ENCODE results near the gene ZNF697.
A peak's percentile ranks its signal among the peaks of the same experiment; 100 is the strongest.

ZNF697 gene

GRCh38 chr1:119675349-119676345, 27.6 kb upstream of the ZNF697 start:
- DNase-seq (ENCODE audit: insufficient read length, low spot score), result peak; percentile 55
- peak; percentile 98 for FAIRE-seq
- no peak for TF ChIP-seq POLR2A (IDR thresholded peaks at IDR 0.05; ENCODE audit: low read depth, low read length)

DNA sequence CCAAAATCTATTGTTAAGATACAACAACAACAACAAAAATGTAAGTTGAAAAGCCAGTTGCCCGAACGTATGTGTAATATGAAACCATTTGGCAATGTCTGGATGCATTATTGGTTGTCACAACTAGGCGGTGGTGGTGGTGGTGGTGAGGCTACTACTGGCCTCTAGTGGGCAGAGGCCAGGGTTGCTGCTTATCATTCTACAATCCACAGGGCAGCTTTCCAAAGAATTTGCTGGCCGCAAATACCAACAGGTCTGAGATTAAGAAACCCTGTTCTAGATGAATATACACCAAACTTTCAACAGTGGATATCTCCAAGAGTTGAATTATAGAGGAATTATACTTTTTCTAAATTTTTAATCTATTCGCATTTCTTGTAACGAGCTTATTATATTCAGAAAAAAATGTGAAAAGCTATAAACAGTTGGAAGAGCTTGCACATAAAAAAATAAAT, 26.8 kb upstream of the ZNF697 start:
- DNase-seq (ENCODE audit: insufficient read length, low spot score), result no peak
- TF ChIP-seq POLR2A (IDR thresholded peaks at IDR 0.05; ENCODE audit: low read depth, low read length), result no peak
- no peak for FAIRE-seq

DNA sequence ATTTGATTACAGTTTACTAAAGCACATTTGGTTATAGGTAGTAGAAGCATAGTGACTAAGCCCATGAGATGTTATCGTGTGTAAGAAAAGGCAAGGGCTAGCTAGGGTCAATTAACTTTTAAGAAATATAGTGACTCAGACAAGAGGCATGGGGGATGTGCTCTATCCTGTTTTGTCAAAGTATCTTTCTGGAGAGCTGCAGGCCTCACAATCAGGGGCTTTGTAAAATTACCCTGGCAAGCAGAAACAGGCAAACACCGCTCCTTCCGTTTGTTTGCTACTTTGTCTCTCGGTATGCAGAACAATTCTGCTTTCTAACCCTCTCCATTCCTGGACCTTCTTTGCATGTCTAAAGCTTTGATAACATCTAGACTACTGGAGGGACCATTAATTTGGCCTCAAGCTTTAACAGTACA, 26.1 kb upstream of the ZNF697 start:
- FAIRE-seq (no peak), DNase-seq (ENCODE audit: insufficient read length, low spot score) (no peak)
- TF ChIP-seq POLR2A (IDR thresholded peaks at IDR 0.05; ENCODE audit: low read depth, low read length), result no peak

GRCh38 chr1:119673171-119673940, 25.3 kb upstream of the ZNF697 start:
- no peak for DNase-seq (ENCODE audit: insufficient read length, low spot score)
- FAIRE-seq, result peak; percentile 30
- TF ChIP-seq POLR2A (IDR thresholded peaks at IDR 0.05; ENCODE audit: low read depth, low read length), result no peak

DNA sequence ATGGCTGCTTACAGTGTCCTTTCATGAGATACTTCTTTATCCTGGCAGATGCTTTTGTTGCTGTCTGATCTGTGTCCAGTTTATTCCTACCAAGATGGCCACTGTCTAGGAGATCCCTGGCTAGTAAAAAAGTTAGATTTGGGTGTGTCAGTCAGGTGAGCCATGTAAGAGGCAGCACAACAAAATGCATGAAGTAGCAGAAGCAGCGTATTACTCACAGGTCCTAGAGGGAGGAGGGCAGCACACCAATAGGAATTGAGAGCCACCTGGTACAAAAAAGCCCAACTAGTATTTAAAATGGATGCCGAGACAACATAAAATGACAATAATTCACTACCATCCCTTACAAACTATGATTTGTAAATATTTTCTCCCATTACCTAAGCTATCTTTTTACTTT, 22.8 kb upstream of the ZNF697 start:
- TF ChIP-seq POLR2A (IDR thresholded peaks at IDR 0.05; ENCODE audit: low read depth, low read length), result no peak
- FAIRE-seq, result no peak
- DNase-seq (ENCODE audit: insufficient read length, low spot score), result no peak

- DNase-seq (ENCODE audit: insufficient read length, low spot score), result no peak
- no peak for FAIRE-seq
- no peak for TF ChIP-seq POLR2A (IDR thresholded peaks at IDR 0.05; ENCODE audit: low read depth, low read length)
Measured at GRCh38 chr1:119667173-119667572, 19.1 kb upstream of the ZNF697 start.

DNA sequence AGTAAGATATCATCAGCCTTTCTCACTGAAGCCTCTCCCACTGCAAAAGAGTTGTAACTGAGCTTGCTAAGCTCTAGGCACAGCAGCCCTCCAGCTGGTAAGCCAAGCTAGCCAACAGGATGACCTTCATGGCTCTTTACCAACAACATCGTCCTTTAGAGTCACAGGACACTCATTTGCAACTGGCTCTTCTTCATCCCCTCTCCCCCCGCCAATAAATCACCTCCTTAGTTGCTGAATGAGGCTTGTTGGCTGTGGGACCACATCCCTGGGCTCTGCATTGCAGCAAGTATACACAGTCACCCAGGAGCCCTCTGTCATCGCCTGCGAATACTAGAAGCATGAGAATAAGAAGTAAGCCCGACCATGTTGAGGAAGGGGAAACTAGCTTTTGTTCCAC, 16.0 kb upstream of the ZNF697 start:
- no peak for TF ChIP-seq POLR2A (IDR thresholded peaks at IDR 0.05; ENCODE audit: low read depth, low read length)
- DNase-seq (ENCODE audit: insufficient read length, low spot score) (no peak), FAIRE-seq (no peak)

GRCh38 chr1:119662034-119662437, 14.0 kb upstream of the ZNF697 start:
- DNase-seq (ENCODE audit: insufficient read length, low spot score) (no peak), FAIRE-seq (peak; percentile 38)
- TF ChIP-seq POLR2A (IDR thresholded peaks at IDR 0.05; ENCODE audit: low read depth, low read length), result no peak

- FAIRE-seq (no peak), DNase-seq (ENCODE audit: insufficient read length, low spot score) (no peak)
- no peak for TF ChIP-seq POLR2A (IDR thresholded peaks at IDR 0.05; ENCODE audit: low read depth, low read length)
Measured at GRCh38 chr1:119660253-119661083, 12.4 kb upstream of the ZNF697 start.

GRCh38 chr1:119659628-119660027, 11.6 kb upstream of the ZNF697 start:
- DNase-seq (ENCODE audit: insufficient read length, low spot score) (no peak), FAIRE-seq (no peak)
- TF ChIP-seq POLR2A (IDR thresholded peaks at IDR 0.05; ENCODE audit: low read depth, low read length), result no peak

DNA sequence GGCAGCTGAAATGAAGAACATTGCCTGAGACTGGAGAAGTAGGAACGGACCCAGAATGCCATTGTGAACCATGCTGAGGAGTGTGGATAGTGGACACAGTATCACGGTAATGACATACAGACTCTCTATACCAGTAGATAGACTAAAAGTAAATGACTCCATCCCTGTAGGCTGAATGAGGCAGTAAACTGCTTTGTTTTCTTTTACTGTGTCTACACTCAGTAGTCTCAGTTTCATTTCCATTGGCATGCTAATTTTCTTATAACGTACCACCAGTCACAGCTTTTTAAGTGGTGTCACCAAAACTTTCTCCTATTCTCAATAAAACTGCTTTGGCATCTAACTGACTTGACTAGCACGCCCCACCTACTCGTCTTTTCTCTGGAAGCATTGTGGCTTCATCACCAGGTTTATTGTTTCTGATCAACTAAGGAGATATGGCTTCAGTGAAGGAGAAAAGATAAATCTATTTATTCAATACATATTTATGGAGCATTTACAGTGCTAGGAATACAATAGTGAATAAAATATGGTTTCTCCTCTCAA, 8.4 kb upstream of the ZNF697 start:
- no peak for TF ChIP-seq POLR2A (IDR thresholded peaks at IDR 0.05; ENCODE audit: low read depth, low read length)
- DNase-seq (ENCODE audit: insufficient read length, low spot score) (no peak), FAIRE-seq (no peak)

GRCh38 chr1:119655154-119655553, 7.1 kb upstream of the ZNF697 start:
- DNase-seq (ENCODE audit: insufficient read length, low spot score) (no peak), FAIRE-seq (peak; percentile 77)
- no peak for TF ChIP-seq POLR2A (IDR thresholded peaks at IDR 0.05; ENCODE audit: low read depth, low read length)

DNA sequence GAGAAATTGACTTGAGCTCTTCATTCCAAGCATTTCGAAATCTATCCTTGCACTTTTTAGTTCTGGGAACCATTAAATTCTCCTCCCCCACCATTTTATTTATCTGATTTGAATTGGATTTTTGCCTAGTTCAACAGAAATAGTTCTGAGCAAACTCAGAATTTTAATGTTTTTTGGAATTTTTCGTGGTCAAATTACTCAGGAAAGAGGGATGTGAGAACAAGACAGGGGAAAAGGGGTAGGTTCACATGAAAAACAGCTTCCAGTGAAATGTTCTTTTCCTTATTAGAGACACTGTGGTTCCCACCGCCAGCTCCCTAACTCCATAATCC, 5.7 kb upstream of the ZNF697 start:
- no peak for FAIRE-seq
- no peak for DNase-seq (ENCODE audit: insufficient read length, low spot score)
- TF ChIP-seq POLR2A (IDR thresholded peaks at IDR 0.05; ENCODE audit: low read depth, low read length), result no peak
